ENCODE data around the gene SMYD5. TPM values are rescaled to one million over a fixed set of nuclear protein-coding genes. Genes with fewer than 3 reads are reported as not detected.
"Not testable (repeated sequence)": the region's sequence is repeated elsewhere in the genome, so short reads cannot be mapped to it uniquely, and the experiment has no call there.

Gene SMYD5
- total and polyA plus RNA-seq, 2 donors (not counting 3 experiments of a cell fraction or from before 2014, with no cell fraction given): 16.2 to 31.7 TPM

DNA sequence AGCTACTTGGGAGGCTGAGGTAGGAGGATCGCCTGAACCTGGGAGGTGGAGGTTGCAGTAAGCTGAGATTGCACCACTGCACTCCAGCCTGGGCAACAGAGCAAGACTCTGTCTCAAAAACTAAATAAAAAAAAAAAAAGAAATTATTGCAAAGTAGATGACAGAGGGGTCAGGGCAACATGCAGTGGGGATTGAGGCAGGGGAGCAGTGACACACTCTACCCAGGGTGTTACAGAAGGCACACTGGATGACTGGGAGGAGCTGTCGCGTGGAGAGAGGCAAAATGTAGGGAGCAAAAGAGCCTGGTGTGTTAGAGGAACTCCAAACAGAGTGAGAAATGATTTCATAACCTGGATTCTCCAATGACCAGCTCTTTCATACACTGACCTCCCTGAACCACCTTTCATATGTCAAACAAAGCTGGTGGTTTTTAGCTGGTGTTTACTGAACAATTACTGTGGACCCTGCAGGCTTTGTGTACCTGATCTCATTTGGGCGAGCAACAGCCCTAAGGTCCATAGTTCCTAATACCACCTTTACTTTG lies 48.1 kb downstream of the SMYD5 start:
- TF ChIP-seq FOS (IDR thresholded peaks at IDR 0.05; ENCODE audit: borderline replicate concordance, insufficient read depth, low read length) (no peak), MYC (IDR thresholded peaks at IDR 0.05; ENCODE audit: low read depth, low read length) (no peak), JUN (IDR thresholded peaks at IDR 0.05; ENCODE audit: borderline replicate concordance, insufficient read depth, insufficient read length, low read depth) (no peak), POLR2AphosphoS5 (IDR thresholded peaks at IDR 0.05; ENCODE audit: insufficient read depth, low read depth, low read length) (no peak), POLR2A (IDR thresholded peaks at IDR 0.05; ENCODE audit: low read depth, low read length) (no peak), GATA2 (IDR thresholded peaks at IDR 0.05; ENCODE audit: insufficient read depth, insufficient read length, low read depth, low read length) (no peak), EZH2 (IDR thresholded peaks at IDR 0.05; ENCODE audit: borderline replicate concordance, low read depth, low read length, severe bottlenecking) (no peak)
- TF ChIP-seq, protein P1, sequence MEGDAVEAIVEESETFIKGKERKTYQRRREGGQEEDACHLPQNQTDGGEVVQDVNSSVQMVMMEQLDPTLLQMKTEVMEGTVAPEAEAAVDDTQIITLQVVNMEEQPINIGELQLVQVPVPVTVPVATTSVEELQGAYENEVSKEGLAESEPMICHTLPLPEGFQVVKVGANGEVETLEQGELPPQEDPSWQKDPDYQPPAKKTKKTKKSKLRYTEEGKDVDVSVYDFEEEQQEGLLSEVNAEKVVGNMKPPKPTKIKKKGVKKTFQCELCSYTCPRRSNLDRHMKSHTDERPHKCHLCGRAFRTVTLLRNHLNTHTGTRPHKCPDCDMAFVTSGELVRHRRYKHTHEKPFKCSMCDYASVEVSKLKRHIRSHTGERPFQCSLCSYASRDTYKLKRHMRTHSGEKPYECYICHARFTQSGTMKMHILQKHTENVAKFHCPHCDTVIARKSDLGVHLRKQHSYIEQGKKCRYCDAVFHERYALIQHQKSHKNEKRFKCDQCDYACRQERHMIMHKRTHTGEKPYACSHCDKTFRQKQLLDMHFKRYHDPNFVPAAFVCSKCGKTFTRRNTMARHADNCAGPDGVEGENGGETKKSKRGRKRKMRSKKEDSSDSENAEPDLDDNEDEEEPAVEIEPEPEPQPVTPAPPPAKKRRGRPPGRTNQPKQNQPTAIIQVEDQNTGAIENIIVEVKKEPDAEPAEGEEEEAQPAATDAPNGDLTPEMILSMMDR (IDR thresholded peaks at IDR 0.05; ENCODE audit: extremely low read depth in 1 of 2, insufficient read depth in 1 of 2, low read depth in 1 of 2, low read length in 2 of 2): no peak
- TF ChIP-seq, protein P2, sequence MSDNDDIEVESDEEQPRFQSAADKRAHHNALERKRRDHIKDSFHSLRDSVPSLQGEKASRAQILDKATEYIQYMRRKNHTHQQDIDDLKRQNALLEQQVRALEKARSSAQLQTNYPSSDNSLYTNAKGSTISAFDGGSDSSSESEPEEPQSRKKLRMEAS (IDR thresholded peaks at IDR 0.05; ENCODE audit: insufficient read depth, insufficient read length): no peak
- FAIRE-seq: no peak
- Histone ChIP-seq H3K4me2 (ENCODE audit: insufficient read depth, low read length) (no peak overlapping the region), H3K9me1 (replicated peaks; ENCODE audit: control insufficient read depth, extremely low read depth, insufficient read depth, low read length) (no peaks in the 10 kb centered on the region), H3K36me3 (ENCODE audit: control insufficient read depth in 2 of 2, extremely low read depth in 1 of 2, insufficient read depth in 2 of 2, low read length in 2 of 2) (no peaks in the 10 kb centered on the region), H3K79me2 (ENCODE audit: control insufficient read depth, insufficient read depth, low read length) (no peaks in the 10 kb centered on the region), H3K27ac (ENCODE audit: insufficient read depth, low read depth, low read length) (no peak overlapping the region), H3K4me3 (replicated peaks in 1 of 3; ENCODE audit: insufficient read depth in 1 of 3, low read depth in 1 of 3, low read length in 3 of 3) (no peak overlapping the region), H3K9me3 (replicated peaks; ENCODE audit: control insufficient read depth, insufficient read depth, low read length) (no peaks in the 10 kb centered on the region), H3K9ac (replicated peaks; ENCODE audit: extremely low read depth, insufficient read depth, low read length) (no peak overlapping the region), H3K27me3 (ENCODE audit: control insufficient read depth in 2 of 2, insufficient read depth in 2 of 2, low read length in 2 of 2) (peaks cover 2 to 4% of the 10 kb centered on the region in 2 experiments), H4K20me1 (replicated peaks; ENCODE audit: control insufficient read depth, extremely low read depth, insufficient read depth, low read length) (no peaks in the 10 kb centered on the region), H3K4me1 (ENCODE audit: control insufficient read depth, extremely low read depth, insufficient read depth, low read length) (no peaks in the 10 kb centered on the region), H2AFZ (ENCODE audit: low read depth, low read length) (no peak overlapping the region)
- POLR2A ChIA-PET: no interaction called here
- BruUV-seq (replicated peaks): no TSS peak
- CTCF ChIA-PET: interaction anchor here (0.7 kb wide), 1 partner anchor 50 kb away, joined by 3 read pairs; no protein-coding TSS in a partner anchor
- dilution Hi-C loops (cut with MboI; ENCODE audit: extremely low pct_ligation_motif_present, low sequenced_read_pairs) (no loop called here), intact Hi-C loops (cut with micrococcal nuclease) (loop anchor here (5.0 kb wide), 1 partner anchor 100 kb away; no protein-coding TSS in a partner anchor)
- no peak for DNase-seq (ENCODE audit: low read depth, low spot score)

DNA sequence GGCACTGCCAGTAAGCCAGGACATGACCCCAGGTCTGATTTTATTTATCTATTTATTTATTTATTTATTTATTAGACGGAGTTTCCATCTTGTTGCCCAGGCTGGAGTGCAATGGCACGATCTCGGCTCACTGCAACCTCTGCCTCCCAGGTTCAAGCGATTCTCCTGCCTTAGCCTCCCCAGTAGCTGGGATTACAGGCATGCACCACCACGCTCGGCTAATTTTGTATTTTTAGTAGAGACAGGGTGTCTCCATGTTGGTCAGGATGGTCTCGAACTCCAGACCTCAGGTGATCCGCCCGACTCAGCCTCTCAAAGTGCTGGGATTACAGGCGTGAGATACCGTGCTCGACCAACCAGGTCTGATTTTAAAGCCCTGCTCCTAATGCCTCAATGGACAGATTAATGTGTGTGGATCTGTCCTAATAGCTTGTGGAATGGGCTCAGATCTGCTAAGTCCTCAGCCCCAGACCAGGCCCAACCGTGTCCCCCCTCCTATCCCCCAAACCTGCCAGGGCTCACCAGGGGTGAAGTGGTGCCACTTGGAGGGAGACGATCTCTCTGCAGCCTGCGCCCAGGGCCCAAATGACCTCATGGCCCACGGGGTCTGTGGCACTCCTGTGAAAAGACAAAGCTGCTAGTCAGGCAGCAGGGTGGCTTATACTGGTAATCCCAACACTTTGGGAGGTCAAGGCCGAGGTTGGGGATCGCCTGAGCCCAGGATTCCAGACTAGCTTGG lies 48.8 kb downstream of the SMYD5 start:
- H3K9me1 ChIP-seq (replicated peaks; ENCODE audit: control insufficient read depth, extremely low read depth, insufficient read depth, low read length); H3K4me2 ChIP-seq (ENCODE audit: insufficient read depth, low read length); H3K4me1 ChIP-seq (ENCODE audit: control insufficient read depth, extremely low read depth, insufficient read depth, low read length); FAIRE-seq; H3K27me3 ChIP-seq (ENCODE audit: control insufficient read depth in 2 of 2, insufficient read depth in 2 of 2, low read length in 2 of 2); H3K4me3 ChIP-seq (replicated peaks in 1 of 3; ENCODE audit: insufficient read depth in 1 of 3, low read depth in 1 of 3, low read length in 3 of 3); H3K9ac ChIP-seq (replicated peaks; ENCODE audit: extremely low read depth, insufficient read depth, low read length); H3K79me2 ChIP-seq (ENCODE audit: control insufficient read depth, insufficient read depth, low read length); H3K27ac ChIP-seq (ENCODE audit: insufficient read depth, low read depth, low read length); DNase-seq (ENCODE audit: low read depth, low spot score); H3K36me3 ChIP-seq (ENCODE audit: control insufficient read depth in 2 of 2, extremely low read depth in 1 of 2, insufficient read depth in 2 of 2, low read length in 2 of 2); BruUV-seq (replicated peaks); H3K9me3 ChIP-seq (replicated peaks; ENCODE audit: control insufficient read depth, insufficient read depth, low read length); dilution Hi-C loops (cut with MboI; ENCODE audit: extremely low pct_ligation_motif_present, low sequenced_read_pairs); H4K20me1 ChIP-seq (replicated peaks; ENCODE audit: control insufficient read depth, extremely low read depth, insufficient read depth, low read length); H2AFZ ChIP-seq (ENCODE audit: low read depth, low read length): not testable (repeated sequence)
- intact Hi-C loops (cut with micrococcal nuclease): loop anchor here (5.0 kb wide), 1 partner anchor 101 kb away; no protein-coding TSS in a partner anchor
- CTCF ChIA-PET: interaction anchor here (1.0 kb wide), 1 partner anchor 30 kb away, joined by 4 read pairs; the partner anchor contains the start of gene EGR4
- POLR2A ChIA-PET: interaction anchor here (0.7 kb wide), 1 partner anchor 1557 kb away, joined by 3 read pairs; no protein-coding TSS in a partner anchor
